HepG2 (cell line): ENCODE data around the gene USP38. TPM values are rescaled to one million over a fixed set of nuclear protein-coding genes. Genes with fewer than 3 reads are reported as not detected.

Experiments used
- ATAC-seq: fragments of 200-7000 bp; cut with Tn5 transposase; 3 replicates; pipeline ENCODE4 v1.9.1; 2020; ENCODE audit warnings: mild to moderate bottlenecking, moderate library complexity
- BruUV-seq: library from RNA; stranded (reverse); fragments of 400-500 nt; replicated peaks from 2 replicates; lab custom pipeline; 2021; lab: Mats Ljungman, UMichigan
- CTCF ChIA-PET: fragments of 300-600 bp; formaldehyde crosslinking; extraction: SDS; loops from one replicate; lab custom pipeline; 2021; ENCODE audit warnings: low total read pairs, inconsistent platforms, low intra/inter-chr PET ratio; lab: Yijun Ruan, JAX
- POLR2A ChIA-PET: fragments of 350-600 bp; sonication (Branson Sonifier 250); formaldehyde crosslinking; loops from one replicate; lab custom pipeline; 2020; ENCODE audit warnings: antibody characterized with exemption, inconsistent platforms; lab: Yijun Ruan, JAX
- DNase-seq: peaks from one replicate; pipeline ENCODE4 v3.0.0-alpha.2; 2015; ENCODE audit warnings: low spot score
- FAIRE-seq: peaks from 3 replicates; lab custom pipeline; 2011; peaks lifted over from hg19 to GRCh38; lab: Jason Lieb, UNC
- H2AFZ ChIP-seq: one replicate; pipeline ENCODE4 v1.6.1; 2011; ENCODE audit warnings: low read length, inconsistent platforms
- H3K27ac ChIP-seq: fragments of 300-600 bp; 3 replicates; pipeline ENCODE4 v1.8.0; 2011; ENCODE audit warnings: mixed run types, mild to moderate bottlenecking, mixed read lengths, low read length, inconsistent platforms; ENCODE audit not compliant: insufficient read depth; ENCODE audit errors: extremely low read length
- H3K27me3 ChIP-seq, 2 experiments: fragments of 200-600 bp in 1 of 2; 2 replicates in 1 of 2; 3 replicates in 1 of 2; pipeline versions ENCODE4 v1.6.0 to v1.8.0; 2011; ENCODE audit warnings: low read length in 2 of 2, mild to moderate bottlenecking in 2 of 2, moderate library complexity in 2 of 2, inconsistent platforms in 1 of 2; ENCODE audit not compliant: insufficient read depth in 2 of 2, control insufficient read depth in 1 of 2
- H3K36me3 ChIP-seq, 2 experiments: fragments of 200-600 bp in 1 of 2; replicated peaks in 1 of 2; 2 replicates in 1 of 2; 3 replicates in 1 of 2; pipeline versions ENCODE4 v1.5.1 to v1.8.0; 2011; ENCODE audit warnings: low read length in 2 of 2, inconsistent platforms in 1 of 2; ENCODE audit not compliant: insufficient read depth in 2 of 2, control insufficient read depth in 1 of 2
- H3K4me1 ChIP-seq: 2 replicates; pipeline ENCODE4 v1.5.1; 2012; ENCODE audit warnings: low read length, inconsistent platforms; ENCODE audit not compliant: insufficient read depth
- H3K4me2 ChIP-seq: 2 replicates; pipeline ENCODE4 v1.6.0; 2011; ENCODE audit warnings: low read depth, low read length, inconsistent platforms
- H3K4me3 ChIP-seq, 3 experiments: fragments of 200-600 bp in 1 of 3; sonication (generic), shearing (Covaris generic) in 1 of 3; replicated peaks in 1 of 3; 2 replicates each; pipeline ENCODE4 v1.5.1; 2011 to 2016; ENCODE audit warnings: low read length in 3 of 3, inconsistent platforms in 2 of 3, low read depth in 2 of 3, mild to moderate bottlenecking in 2 of 3, control low read depth in 1 of 3, mixed read lengths in 1 of 3; ENCODE audit not compliant: insufficient read depth in 1 of 3
- H3K79me2 ChIP-seq: one replicate; pipeline ENCODE4 v1.6.1; 2011; ENCODE audit warnings: low read length, inconsistent platforms; ENCODE audit not compliant: insufficient read depth
- H3K9ac ChIP-seq: 2 replicates; pipeline ENCODE4 v1.6.0; 2011; ENCODE audit warnings: mild to moderate bottlenecking, low read depth, low read length, inconsistent platforms; ENCODE audit not compliant: insufficient read depth
- H3K9me3 ChIP-seq: 2 replicates; pipeline ENCODE4 v1.5.1; 2012; ENCODE audit warnings: mild to moderate bottlenecking, low read length
- H4K20me1 ChIP-seq: 2 replicates; pipeline ENCODE4 v1.6.0; 2011; ENCODE audit warnings: inconsistent platforms, mild to moderate bottlenecking, low read length, moderate library complexity; ENCODE audit not compliant: insufficient read depth
- FOXP1 ChIP-seq, 2 experiments: fragments of 450-650 bp in 1 of 2; IDR thresholded peaks; 2 replicates each; pipeline ENCODE4 v1.6.1; 2017 to 2018; ENCODE audit warnings: antibody characterized with exemption in 1 of 2
- MNT ChIP-seq: fragments of 450-650 bp; IDR thresholded peaks from 2 replicates; pipeline ENCODE4 v1.6.1; 2016
- RFXAP ChIP-seq: sonication (generic); formaldehyde crosslinking; IDR thresholded peaks from 2 replicates; pipeline ENCODE4 v1.4.0; 2020; ENCODE audit warnings: missing genetic modification reagents, borderline replicate concordance
- TEF ChIP-seq: sonication (generic); formaldehyde crosslinking; IDR thresholded peaks from 2 replicates; pipeline ENCODE4 v1.5.0; 2020; ENCODE audit warnings: missing genetic modification reagents
- ZFP82 ChIP-seq: sonication (generic); formaldehyde crosslinking; IDR thresholded peaks from 2 replicates; pipeline ENCODE4 v1.5.1; 2020; ENCODE audit warnings: mild to moderate bottlenecking, missing genetic modification reagents, borderline replicate concordance
- ZNF326 ChIP-seq: sonication (generic); formaldehyde crosslinking; IDR thresholded peaks from 2 replicates; pipeline ENCODE4 v1.4.0; 2020; ENCODE audit warnings: missing genetic modification reagents, borderline replicate concordance
- whole genome bisulfite sequencing: methylation state at CpG from one replicate; pipeline ENCODE4 v1.1.6; 2017; ENCODE audit warnings: low lambda C conversion rate; 5-methylcytosine and 5-hydroxymethylcytosine counted together
- in situ Hi-C: cut with HindIII; loops from 2 replicates; pipeline ENCODE4 v1.10.0; 2017; ENCODE audit warnings: low pct_unique_long_range_greater_than_20kb; ENCODE audit not compliant: extremely low pct_ligation_motif_present
- intact Hi-C: fragments of 100-400 bp; cut with micrococcal nuclease; formaldehyde crosslinking; loops from one replicate; pipeline ENCODE4 v1.10.0; 2022; ENCODE audit not compliant: unreplicated experiment
- polyA plus RNA-seq, 8 experiments: library from polyadenylated mRNA; depleted of rRNA in 3 of 8; stranded (reverse) in 7 of 8; unstranded in 1 of 8; fragments of >200 nt; fragmentation: Illumina TruSeq in 4 of 8; extraction: Trizol in 4 of 8; gene quantifications; 2 replicates each; pipeline versions ENCODE4 v1.2.1 to v1.2.3, GENCODE V29; 2011 to 2016; ENCODE audit warnings: low read depth in 4 of 8, missing spikeins in 1 of 8, mixed read lengths in 1 of 8; ENCODE audit not compliant: insufficient read depth in 1 of 8
- total RNA-seq, 5 experiments: library from RNA; depleted of rRNA; stranded (reverse); fragments of >200 nt; fragmentation: Illumina TruSeq; extraction: Trizol; gene quantifications; 2 replicates each; pipeline ENCODE4 v1.2.3, GENCODE V29; 2016; ENCODE audit warnings: low read depth in 1 of 5

The USP38 gene
- total and polyA plus RNA-seq, 2 of the 13 experiments (the other 11 are each of a cell fraction or from before 2014, with no cell fraction given), result 4.5 to 11.8 TPM

GRCh38 chr4:143254491-143255226 is 69.9 kb downstream of the USP38 start:
- Histone ChIP-seq H3K79me2 (no peaks in the 10 kb centered on the region), H3K36me3 (no peaks in the 10 kb centered on the region), H3K4me2 (no peak overlapping the region), H3K9ac (no peak overlapping the region), H4K20me1 (no peaks in the 10 kb centered on the region)
- in situ Hi-C loops (no loop called here), intact Hi-C loops (loop anchor here (2.0 kb wide), 1 partner anchor 48 kb away; no protein-coding TSS in a partner anchor)
- CTCF ChIA-PET, result interaction anchor here (1.3 kb wide), 1 partner anchor 52 kb away, joined by 4 read pairs; no protein-coding TSS in a partner anchor
- 34% methylated on average over 5 of the region's 5 CpGs for WGBS
- TF ChIP-seq TEF, result no peak
- no peak for TF ChIP-seq MNT
- no peak for TF ChIP-seq FOXP1 (IDR thresholded peaks at IDR 0.05)
- no peak for TF ChIP-seq FOXP1 (CRISPR knock-in tag; IDR thresholded peaks at IDR 0.05)
- no peak for TF ChIP-seq ZFP82 (CRISPR knock-in tag)
- no peak for TF ChIP-seq RFXAP (CRISPR knock-in tag)
- no peak for TF ChIP-seq ZNF326 (CRISPR knock-in tag)
- TF ChIP-seq, all 625 proteins: peak for 0
- Histone ChIP-seq H3K4me1 (no peaks in the 10 kb centered on the region), H3K4me3 (no peak overlapping the region), H3K27me3 (peaks cover 0 to 3% of the 10 kb centered on the region in 2 experiments; a peak in 1 of 5 replicates), H2AFZ (no peak overlapping the region), H3K27ac (no peak overlapping the region), H3K9me3 (no peaks in the 10 kb centered on the region)
- FAIRE-seq (no peak), DNase-seq (no peak), ATAC-seq (peak; percentile 90)
- POLR2A ChIA-PET, result no interaction called here
- no TSS peak for BruUV-seq
